Activated CD4-positive, alpha-beta T cell treated with anti-CD3 and anti-CD28 coated beads, Interleukin-2, amount 50 U/mL, for 4 hours (primary cell): ENCODE data around the gene EIF3A.

Experiments used
- DNase-seq, 2 experiments: peaks; one replicate each; pipeline ENCODE4 v3.0.0-alpha.2; 2020

Gene EIF3A

GRCh38 chr10:119001717-119002500 is 78.7 kb downstream of the EIF3A start:
- DNase-seq, result no peak

DNA sequence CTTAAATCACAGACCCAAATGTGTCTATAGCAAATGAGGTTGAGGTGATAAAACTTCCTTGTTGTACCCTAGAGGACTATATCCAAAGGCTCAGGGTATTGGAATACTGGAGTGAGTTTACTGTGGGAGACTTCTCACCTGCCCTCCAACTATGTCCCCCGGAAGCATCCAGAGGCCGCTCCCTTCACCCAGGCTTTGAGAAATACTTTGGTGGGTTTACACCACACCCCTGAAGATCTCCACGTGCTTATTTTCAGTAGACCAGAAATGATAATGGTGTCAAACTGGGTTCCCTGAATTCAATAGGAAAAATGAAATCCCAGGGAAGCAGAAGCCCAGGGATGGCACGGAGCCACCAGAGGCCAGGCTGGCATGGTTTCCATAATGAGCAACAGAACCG is 82.4 kb downstream of the EIF3A start:
- DNase-seq, result no peak

- no peak for DNase-seq
Measured at GRCh38 chr10:118997379-118997778, 83.2 kb downstream of the EIF3A start.

DNA sequence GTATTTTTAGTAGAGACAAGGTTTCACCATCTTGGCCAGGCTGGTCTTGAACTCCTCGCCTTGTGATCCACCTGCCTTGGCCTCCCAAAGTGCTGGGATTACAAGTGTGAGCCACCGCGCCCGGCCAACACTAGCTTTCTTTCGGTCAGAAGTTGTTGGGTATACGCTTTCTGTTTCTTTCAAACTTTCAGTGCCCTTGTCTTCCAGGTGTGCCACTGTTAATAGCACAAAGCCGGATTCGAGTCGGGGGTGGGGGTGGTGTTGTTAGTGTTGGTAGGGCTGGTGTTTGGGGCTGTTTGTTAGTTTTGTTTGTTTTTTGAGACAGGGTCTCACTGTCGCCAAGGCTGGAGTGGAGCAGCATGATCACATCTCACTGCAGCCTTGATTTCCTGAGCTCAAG is 84.9 kb downstream of the EIF3A start:
- no peak for DNase-seq

DNA sequence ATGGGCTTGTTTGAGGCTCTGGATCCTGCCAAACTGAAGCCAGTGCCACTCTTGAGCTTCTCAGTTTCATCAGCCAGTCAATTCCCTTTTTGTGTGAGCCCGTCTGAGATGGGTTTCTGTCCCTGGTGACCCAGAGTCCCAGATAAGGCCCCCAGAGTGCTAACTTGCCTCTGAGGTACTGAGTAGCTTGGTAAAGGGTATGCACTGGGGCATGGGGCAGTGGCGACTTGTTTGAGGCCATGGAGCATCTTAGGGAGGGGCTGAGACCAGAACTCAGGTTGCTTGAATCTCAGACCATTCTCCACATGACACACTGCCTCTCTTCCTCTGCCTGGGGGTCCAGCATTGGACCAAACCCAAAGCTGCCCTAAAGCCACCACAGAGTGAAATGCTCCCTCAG is 86.3 kb downstream of the EIF3A start:
- DNase-seq, result no peak

DNA sequence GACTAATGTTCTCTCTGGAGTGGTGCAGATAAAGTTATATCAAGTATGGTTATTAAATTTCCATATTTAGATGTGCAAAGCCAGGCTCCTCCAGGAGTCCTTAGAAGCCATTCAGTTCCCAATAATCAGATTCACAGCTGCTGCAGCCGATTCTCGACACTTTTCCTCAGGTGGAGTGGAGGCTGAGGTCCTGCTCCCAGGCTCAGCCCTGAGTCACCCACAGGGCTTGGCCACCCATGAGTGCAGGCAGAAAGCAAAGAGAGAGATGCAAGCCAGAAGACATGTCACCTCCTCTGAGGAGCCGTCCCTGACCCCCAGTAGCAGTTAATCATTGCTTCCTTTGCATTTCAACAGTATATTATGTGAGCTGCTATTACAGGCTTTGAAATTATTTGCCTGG is 87.4 kb downstream of the EIF3A start:
- DNase-seq, result no peak

GRCh38 chr10:118992496-118992895 is 88.1 kb downstream of the EIF3A start:
- no peak for DNase-seq

GRCh38 chr10:118990326-118990725 is 90.3 kb downstream of the EIF3A start:
- no peak for DNase-seq

DNA sequence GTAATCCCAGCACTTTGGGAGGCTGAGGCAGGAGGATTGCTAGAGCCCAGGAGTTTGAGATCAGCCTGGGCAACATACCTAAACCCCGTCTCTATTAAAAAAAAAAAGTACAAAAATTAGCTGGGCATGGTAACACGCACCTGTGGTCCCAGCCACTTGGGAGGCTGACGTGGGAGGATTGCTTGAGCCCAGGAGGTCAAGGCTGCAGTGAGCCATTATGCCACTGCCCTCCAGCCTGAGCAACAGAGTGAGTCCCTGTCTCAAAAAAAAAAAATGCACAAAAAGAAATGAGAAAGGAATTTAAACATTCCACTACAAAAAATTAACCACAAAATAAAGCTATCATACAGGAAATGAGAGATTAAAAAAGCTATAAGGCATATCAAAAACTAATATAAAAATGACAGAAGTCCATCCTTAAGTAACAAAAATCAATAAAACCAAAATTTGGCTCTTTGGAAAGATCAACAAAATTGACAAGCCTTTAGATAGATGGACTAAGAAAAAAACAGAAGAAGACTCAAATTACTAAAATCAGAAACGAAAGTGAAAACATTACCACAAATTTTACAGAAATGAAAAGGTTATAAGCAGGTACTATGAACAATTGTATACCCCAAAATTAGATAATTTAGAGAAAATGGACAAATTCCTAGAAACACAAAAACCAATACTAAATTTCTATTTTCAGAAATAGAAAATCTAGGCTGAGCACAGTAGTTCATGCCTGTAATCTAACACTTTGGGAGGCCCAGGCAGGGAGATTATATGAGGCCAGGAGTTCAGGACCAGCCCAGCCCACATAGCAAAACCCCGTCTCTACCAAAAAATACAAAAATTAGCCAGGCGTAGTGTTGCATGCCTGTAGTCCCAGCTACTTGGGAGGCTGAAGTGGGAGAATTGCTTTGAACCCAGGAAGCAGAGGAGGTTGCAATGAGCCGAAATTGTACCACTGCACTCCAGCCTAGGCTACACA is 93.5 kb downstream of the EIF3A start:
- DNase-seq, result no peak

DNA sequence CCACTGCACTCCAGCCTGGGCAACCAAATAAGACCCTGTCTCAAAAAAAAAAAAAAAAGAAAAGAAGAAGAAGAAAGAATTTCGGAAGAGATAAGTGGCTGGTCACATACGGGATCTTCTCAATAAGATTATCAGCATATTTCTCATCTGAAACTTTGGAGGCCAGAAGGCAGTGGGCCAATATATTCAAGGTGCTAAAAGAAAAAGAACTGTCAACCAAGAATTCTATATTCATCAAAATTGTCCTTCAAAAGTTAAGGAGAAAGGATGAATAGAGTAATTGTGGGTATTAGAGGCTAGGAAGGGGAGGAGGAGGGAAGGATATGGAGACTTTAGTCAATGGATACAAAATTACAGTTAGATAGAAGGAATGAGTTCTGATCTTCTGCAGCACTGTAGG is 95.0 kb downstream of the EIF3A start:
- no peak for DNase-seq
